Measurements from ENCODE around the gene RHBDL1. TPM values are rescaled to one million over a fixed set of nuclear protein-coding genes. Genes with fewer than 3 reads are reported as not detected.

RHBDL1 gene
- total RNA-seq, 4 donors from 2014 or later = 1.5 to 2.0 TPM; not detected in 2

DNA sequence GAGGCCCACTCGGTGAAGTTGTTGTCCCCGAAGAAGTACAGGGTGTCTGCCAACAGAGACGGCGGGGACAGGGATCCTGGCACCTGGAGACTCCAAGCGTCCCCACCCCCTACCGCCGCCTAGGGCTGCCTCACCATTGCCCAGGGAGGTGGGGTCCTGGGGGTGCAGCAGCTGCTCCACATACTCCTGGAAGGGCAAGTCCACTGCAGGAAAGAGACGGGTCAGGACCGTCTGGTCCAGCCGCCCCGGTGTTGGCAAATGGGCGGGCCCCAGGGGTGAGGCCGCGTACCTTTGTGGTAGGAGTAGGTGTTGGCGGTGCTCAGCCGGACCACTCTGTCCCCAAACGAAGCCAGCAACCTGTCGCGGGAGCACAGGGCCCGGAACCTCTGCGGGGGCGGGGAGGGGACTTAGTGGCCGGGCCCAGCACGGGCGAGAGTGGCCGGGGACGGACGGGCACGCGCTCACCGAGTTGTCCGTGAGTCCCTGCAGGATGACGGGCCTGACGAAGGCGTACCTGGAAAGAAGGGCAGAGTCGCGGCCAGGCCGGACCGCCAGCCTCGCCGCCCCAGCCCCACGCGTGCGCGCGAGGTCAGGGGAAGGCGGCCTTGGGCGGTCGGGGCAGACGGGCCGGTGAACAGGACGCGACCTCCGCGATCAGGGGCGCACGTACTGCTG lies 8.1 kb downstream of the RHBDL1 start:
- peak overlapping the region; percentile 34 to 70 for H3K27ac ChIP-seq
- H3K36me3 ChIP-seq = no peaks in the 10 kb centered on the region
- no peaks in the 10 kb centered on the region for H3K27me3 ChIP-seq
- H3K4me3 ChIP-seq = peak overlapping the region; percentile 46 to 48
- DNase-seq = peak in 1 of 2 donors; percentile 27
- intact Hi-C loops (cut with DNase I; ENCODE audit: low total_unique reads) = no loop called here
- H3K4me1 ChIP-seq = peaks cover 0 to 30% of the 10 kb centered on the region in 2 donors
- no peaks in the 10 kb centered on the region for H3K9me3 ChIP-seq
- TF ChIP-seq, protein P1, sequence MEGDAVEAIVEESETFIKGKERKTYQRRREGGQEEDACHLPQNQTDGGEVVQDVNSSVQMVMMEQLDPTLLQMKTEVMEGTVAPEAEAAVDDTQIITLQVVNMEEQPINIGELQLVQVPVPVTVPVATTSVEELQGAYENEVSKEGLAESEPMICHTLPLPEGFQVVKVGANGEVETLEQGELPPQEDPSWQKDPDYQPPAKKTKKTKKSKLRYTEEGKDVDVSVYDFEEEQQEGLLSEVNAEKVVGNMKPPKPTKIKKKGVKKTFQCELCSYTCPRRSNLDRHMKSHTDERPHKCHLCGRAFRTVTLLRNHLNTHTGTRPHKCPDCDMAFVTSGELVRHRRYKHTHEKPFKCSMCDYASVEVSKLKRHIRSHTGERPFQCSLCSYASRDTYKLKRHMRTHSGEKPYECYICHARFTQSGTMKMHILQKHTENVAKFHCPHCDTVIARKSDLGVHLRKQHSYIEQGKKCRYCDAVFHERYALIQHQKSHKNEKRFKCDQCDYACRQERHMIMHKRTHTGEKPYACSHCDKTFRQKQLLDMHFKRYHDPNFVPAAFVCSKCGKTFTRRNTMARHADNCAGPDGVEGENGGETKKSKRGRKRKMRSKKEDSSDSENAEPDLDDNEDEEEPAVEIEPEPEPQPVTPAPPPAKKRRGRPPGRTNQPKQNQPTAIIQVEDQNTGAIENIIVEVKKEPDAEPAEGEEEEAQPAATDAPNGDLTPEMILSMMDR (IDR thresholded peaks at IDR 0.05) = no peak
- no peak for TF ChIP-seq POLR2A (IDR thresholded peaks at IDR 0.05)

DNA sequence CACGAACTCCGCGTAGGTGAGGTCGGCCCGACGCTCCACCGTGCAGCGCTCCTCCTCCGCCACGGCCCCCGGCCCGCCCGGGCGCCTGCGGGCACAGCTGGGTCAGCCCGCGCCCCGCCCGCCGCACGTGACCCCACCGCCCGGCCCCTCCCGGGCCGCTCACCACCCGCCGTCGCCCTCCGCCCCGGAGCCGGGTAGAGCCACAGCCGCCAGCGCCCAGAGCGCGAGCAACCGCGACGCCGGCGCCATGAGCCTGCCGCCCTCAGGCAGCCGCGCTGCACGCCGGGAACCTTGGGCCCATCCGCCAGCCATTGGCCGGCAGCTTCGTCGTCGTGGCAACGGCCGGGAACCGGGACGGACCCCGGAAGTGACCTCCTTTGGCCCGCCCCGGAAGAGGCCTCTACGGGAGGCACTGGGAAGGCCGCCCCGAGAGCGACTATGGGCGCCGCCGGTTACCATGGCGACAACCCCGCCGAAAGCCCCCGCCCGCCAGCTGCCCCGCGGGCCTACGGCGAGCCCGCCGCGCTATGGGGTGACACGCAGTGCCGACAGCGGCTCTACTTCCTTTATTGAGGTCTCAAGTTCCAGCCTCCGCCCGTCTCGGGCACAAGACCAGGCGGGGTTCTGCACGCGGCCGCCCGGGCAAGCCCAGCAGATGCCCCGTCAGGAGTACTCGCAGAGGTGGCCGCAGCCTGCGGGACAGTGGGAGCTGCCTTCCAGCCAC lies 8.8 kb downstream of the RHBDL1 start, which contains the start of gene JMJD8:
Gene JMJD8 (minus strand): TSS at position 264 of the 724 bp plus-strand sequence. CDS start 15 bp downstream, at position 249.
- Histone ChIP-seq H3K27ac (peak within 1 kb of the TSS; percentile 34 to 70), H3K4me1 (peaks cover 3 to 37% of the 10 kb centered on the region in 2 donors), H3K36me3 (no peaks in the 10 kb centered on the region), H3K27me3 (no peaks in the 10 kb centered on the region), H3K4me3 (peak within 1 kb of the TSS; percentile 46 to 48), H3K9me3 (no peaks in the 10 kb centered on the region)
- peak; percentile 95 to 97 for DNase-seq
- intact Hi-C loops (cut with DNase I; ENCODE audit: low total_unique reads) = no loop called here
- peak; percentile 32 to 49 for TF ChIP-seq POLR2A (IDR thresholded peaks at IDR 0.05)
- TF ChIP-seq, protein P1 (IDR thresholded peaks at IDR 0.05) = peak in 1 of 4 experiments; percentile 30

DNA sequence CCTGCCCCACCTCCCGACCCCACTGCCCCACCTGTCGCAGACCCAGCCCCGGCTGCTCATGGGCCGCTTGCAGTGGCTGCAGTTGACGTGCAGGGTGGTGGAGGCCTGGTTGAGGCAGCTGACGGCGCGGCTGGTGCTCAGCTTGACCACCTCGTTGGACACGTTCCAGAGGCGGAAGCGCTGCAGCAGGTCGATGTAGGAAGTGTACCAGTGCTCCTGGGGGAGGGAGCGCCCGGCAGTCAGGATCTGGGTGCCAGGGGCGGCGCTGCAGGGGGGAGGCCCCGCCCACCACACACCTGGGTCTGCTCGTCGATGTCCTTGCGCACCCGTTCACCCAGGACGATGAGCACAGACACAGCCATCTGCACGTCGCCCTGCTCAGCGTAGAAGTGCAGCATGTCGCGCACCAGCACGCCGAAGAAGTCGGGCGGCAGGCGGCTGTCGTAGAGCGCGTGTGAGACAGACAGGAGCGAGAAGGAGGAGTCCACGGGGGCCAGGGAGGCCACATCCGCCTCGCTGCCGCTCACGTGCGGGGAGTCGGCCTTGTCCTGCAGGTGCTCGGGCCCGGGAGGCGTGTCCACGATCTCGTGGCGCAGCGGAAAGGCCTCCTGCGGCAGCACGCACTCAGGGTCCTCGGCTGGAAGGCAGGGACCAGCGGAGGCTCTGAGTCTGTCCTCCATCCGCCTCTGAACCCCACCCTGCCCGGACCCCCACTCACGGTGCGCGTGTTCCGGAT lies 9.7 kb downstream of the RHBDL1 start:
- Histone ChIP-seq H3K36me3 (no peaks in the 10 kb centered on the region), H3K27me3 (no peaks in the 10 kb centered on the region), H3K4me1 (peaks cover 7 to 43% of the 10 kb centered on the region in 2 donors), H3K4me3 (peak overlapping the region; percentile 46 to 48), H3K9me3 (no peaks in the 10 kb centered on the region), H3K27ac (peak overlapping the region in 1 of 2 donors; percentile 70)
- intact Hi-C loops (cut with DNase I; ENCODE audit: low total_unique reads) = no loop called here
- peak in 1 of 2 donors; percentile 43 for DNase-seq
- no peak for TF ChIP-seq POLR2A (IDR thresholded peaks at IDR 0.05)
- TF ChIP-seq, protein P1 (IDR thresholded peaks at IDR 0.05) = no peak

DNA sequence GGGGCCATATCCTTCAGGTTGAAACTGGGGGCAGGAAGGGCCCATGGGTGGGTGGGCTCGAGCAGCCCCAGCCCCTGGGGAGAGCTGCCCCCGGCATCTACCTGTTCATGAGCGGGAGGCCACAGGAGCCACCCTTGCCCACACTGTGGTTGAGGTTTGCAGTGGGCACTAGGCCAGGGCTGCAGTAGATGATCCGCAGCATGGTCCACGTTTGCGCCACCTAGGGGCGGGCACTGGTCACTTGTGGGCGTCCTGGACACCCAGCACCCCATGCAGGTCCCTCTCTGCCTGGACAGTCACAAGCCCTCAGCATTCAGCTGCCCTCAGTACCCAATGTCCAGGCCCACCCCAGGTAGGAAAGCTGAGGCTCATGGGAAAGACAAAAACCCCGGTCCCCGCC lies 10.5 kb downstream of the RHBDL1 start:
- no peaks in the 10 kb centered on the region for H3K27me3 ChIP-seq

DNA sequence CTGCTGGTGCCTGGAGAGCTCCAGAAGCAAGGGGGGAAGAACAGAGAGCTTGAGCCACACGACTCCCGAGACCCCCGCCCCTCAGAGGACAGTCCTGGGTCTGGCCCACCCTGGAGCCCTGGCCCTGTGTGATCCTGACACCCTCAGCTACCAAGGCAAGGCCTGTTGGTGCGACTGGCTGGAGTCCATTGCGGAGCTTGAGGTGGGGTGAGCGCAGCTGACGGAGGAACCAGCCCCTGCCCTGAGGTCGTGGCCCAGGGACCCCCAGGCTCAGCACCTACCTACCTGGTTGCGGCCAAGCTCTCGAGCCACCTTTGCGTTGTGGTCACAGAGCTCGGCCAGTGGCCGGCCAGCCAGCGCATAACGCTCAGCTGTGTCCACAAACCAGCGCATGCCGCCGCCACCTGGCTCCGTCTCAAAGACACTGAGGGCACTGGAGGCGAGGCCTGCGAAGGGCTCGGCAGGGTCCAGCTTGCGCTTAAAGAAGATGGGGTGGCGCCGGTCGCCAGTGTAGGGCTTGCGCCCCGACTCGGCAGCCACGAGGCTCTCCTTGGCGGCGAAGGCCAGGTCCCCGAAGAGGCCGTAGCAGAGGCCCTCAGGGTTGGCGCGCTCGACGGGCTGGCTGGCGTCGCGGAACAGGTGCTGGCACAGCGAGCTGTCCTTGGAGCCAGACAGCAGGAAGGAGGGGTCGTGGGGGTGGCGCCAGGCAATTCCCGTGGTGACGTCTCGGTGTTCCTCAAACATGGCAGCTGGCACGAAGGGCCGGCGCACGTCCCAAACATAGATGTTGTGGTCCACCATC lies 11.2 kb downstream of the RHBDL1 start:
- no peaks in the 10 kb centered on the region for H3K36me3 ChIP-seq
- no peak for TF ChIP-seq POLR2A (IDR thresholded peaks at IDR 0.05)
- TF ChIP-seq, protein P1 (IDR thresholded peaks at IDR 0.05) = no peak
- no peak overlapping the region for H3K4me3 ChIP-seq
- intact Hi-C loops (cut with DNase I; ENCODE audit: low total_unique reads) = no loop called here
- no peak for DNase-seq
- no peak overlapping the region for H3K27ac ChIP-seq
- H3K27me3 ChIP-seq = no peaks in the 10 kb centered on the region
- no peaks in the 10 kb centered on the region for H3K9me3 ChIP-seq
- peaks cover 7 to 35% of the 10 kb centered on the region in 2 donors for H3K4me1 ChIP-seq

More for the DNA sequence above, 10.5 kb downstream of the RHBDL1 start:
- H3K36me3 ChIP-seq = no peaks in the 10 kb centered on the region
- no peak for DNase-seq
- no peak for TF ChIP-seq POLR2A (IDR thresholded peaks at IDR 0.05)
- H3K9me3 ChIP-seq = no peaks in the 10 kb centered on the region
- no peak overlapping the region for H3K4me3 ChIP-seq
- H3K4me1 ChIP-seq = peaks cover 7 to 42% of the 10 kb centered on the region in 2 donors
- no peak overlapping the region for H3K27ac ChIP-seq
- intact Hi-C loops (cut with DNase I; ENCODE audit: low total_unique reads) = no loop called here

All from uterus (tissue), 4 donors.